HCT116 (cell line): ENCODE measurements around the gene ACADS. TPM values are rescaled to one million over a fixed set of nuclear protein-coding genes. Genes with fewer than 3 reads are reported as not detected.

Experiments used
- ATAC-seq: fragments of 200-7000 bp; cut with Tn5 transposase; 2 replicates; pipeline ENCODE4 v1.9.1; 2020; ENCODE audit warnings: mild to moderate bottlenecking, moderate library complexity
- BruUV-seq: library from RNA; stranded (reverse); fragments of 400-500 nt; replicated peaks from 2 replicates; lab custom pipeline; 2021; lab: Mats Ljungman, UMichigan
- CTCF ChIA-PET: fragments of 300-600 bp; sonication (Branson Sonifier 250); formaldehyde crosslinking; loops from one replicate; lab custom pipeline; 2021; ENCODE audit warnings: antibody characterized with exemption; lab: Charles Lee
- POLR2A ChIA-PET: fragments of 300-600, 350-600 bp; sonication (Branson Sonifier 250); formaldehyde crosslinking; loops from one replicate; lab custom pipeline; 2021; ENCODE audit warnings: antibody characterized with exemption; lab: Charles Lee
- RAD21 ChIA-PET, 2 experiments: fragments of 300-600 bp; sonication (Branson Sonifier 250); formaldehyde crosslinking; loops; one replicate each; lab custom pipeline; 2023; ENCODE audit warnings: low total read pairs in 2 of 2; ENCODE audit not compliant: uncharacterized antibody in 2 of 2, unreplicated experiment in 2 of 2, low non-redundant PET in 1 of 2; lab: Charles Lee
- DNase-seq: peaks from one replicate; pipeline ENCODE4 v3.0.0-alpha.2; 2010; ENCODE audit warnings: low read depth, low spot score
- H2AFZ ChIP-seq: fragments of 200-600 bp; shearing (Covaris generic), sonication (generic); 2 replicates; pipeline ENCODE4 v1.6.1; 2017; ENCODE audit warnings: low read depth, mixed run types, mixed read lengths, antibody characterized with exemption, low read length; ENCODE audit not compliant: poor library complexity, severe bottlenecking
- H3K27ac ChIP-seq: 2 replicates; pipeline ENCODE4 v1.5.1; 2012; ENCODE audit warnings: low read depth, low read length
- H3K27me3 ChIP-seq: fragments of 200-600 bp; sonication (generic); 2 replicates; pipeline ENCODE4 v1.6.1; 2016; ENCODE audit warnings: mixed run types, low read length, mixed read lengths; ENCODE audit not compliant: insufficient read depth
- H3K36me3 ChIP-seq, 2 experiments: fragments of 200-500 bp in 1 of 2; fragments of 200-600 bp in 1 of 2; sonication (Bioruptor generic) in 1 of 2; sonication (generic) in 1 of 2; 2 replicates each; pipeline versions ENCODE4 v1.5.1 to v1.6.1; 2014 to 2016; ENCODE audit warnings: low read length in 2 of 2, inconsistent platforms in 1 of 2, mixed read lengths in 1 of 2, mixed run types in 1 of 2; ENCODE audit not compliant: insufficient read depth in 2 of 2, control insufficient read depth in 1 of 2
- H3K4me1 ChIP-seq, 2 experiments: fragments of 200-600 bp in 1 of 2; sonication (generic) in 1 of 2; 2 replicates each; pipeline versions ENCODE4 v1.5.1 to v1.6.1; 2012 to 2017; ENCODE audit warnings: low read length in 2 of 2, inconsistent platforms in 1 of 2, mild to moderate bottlenecking in 1 of 2, mixed read lengths in 1 of 2, mixed run types in 1 of 2, moderate library complexity in 1 of 2; ENCODE audit not compliant: insufficient read depth in 2 of 2, control insufficient read depth in 1 of 2
- H3K4me2 ChIP-seq: fragments of 200-600 bp; sonication (generic); 2 replicates; pipeline ENCODE4 v1.6.1; 2017; ENCODE audit warnings: mixed run types, low read length, mixed read lengths
- H3K4me3 ChIP-seq, 2 experiments: fragments of 200-600 bp in 1 of 2; sonication (generic) in 1 of 2; replicated peaks in 1 of 2; 2 replicates each; pipeline ENCODE4 v1.5.1; 2011 to 2016; ENCODE audit warnings: low read length in 2 of 2, control low read depth in 1 of 2, low read depth in 1 of 2, mild to moderate bottlenecking in 1 of 2, mixed read lengths in 1 of 2, mixed run types in 1 of 2
- H3K79me2 ChIP-seq: fragments of 200-600 bp; sonication (generic); 2 replicates; pipeline ENCODE4 v1.6.1; 2017; ENCODE audit warnings: mild to moderate bottlenecking, mixed run types, low read length, moderate library complexity, mixed read lengths; ENCODE audit not compliant: insufficient read depth
- H3K9ac ChIP-seq: fragments of 200-600 bp; sonication (generic); 2 replicates; pipeline ENCODE4 v1.6.1; 2016; ENCODE audit warnings: low read length, mixed read lengths
- H3K9me2 ChIP-seq: fragments of 200-600 bp; sonication (generic), shearing (Covaris generic); 2 replicates; pipeline ENCODE4 v1.6.1; 2017; ENCODE audit warnings: mixed run types, mild to moderate bottlenecking, moderate library complexity; ENCODE audit not compliant: insufficient read depth
- H3K9me3 ChIP-seq, 2 experiments: fragments of 200-500 bp in 1 of 2; fragments of 200-600 bp in 1 of 2; sonication (Bioruptor generic) in 1 of 2; sonication (generic) in 1 of 2; 2 replicates each; pipeline ENCODE4 v1.6.1; 2014 to 2017; ENCODE audit warnings: low read length in 2 of 2, mixed read lengths in 2 of 2, inconsistent platforms in 1 of 2, low read depth in 1 of 2, mild to moderate bottlenecking in 1 of 2, mixed run types in 1 of 2, moderate library complexity in 1 of 2; ENCODE audit not compliant: control insufficient read depth in 1 of 2, insufficient read depth in 1 of 2
- H4K20me1 ChIP-seq: fragments of 200-600 bp; sonication (generic), shearing (Covaris generic); 2 replicates; pipeline ENCODE4 v1.6.1; 2017; ENCODE audit warnings: mixed run types, mild to moderate bottlenecking, moderate library complexity; ENCODE audit not compliant: insufficient read depth
- CBX3 ChIP-seq: IDR thresholded peaks from 2 replicates; pipeline ENCODE4 v1.6.1; 2012; ENCODE audit warnings: low read depth
- CEBPB ChIP-seq: IDR thresholded peaks from 2 replicates; pipeline ENCODE4 v1.6.1; 2012; ENCODE audit warnings: low read depth
- EGR1 ChIP-seq: IDR thresholded peaks from 2 replicates; pipeline ENCODE4 v1.6.1; 2012; ENCODE audit warnings: low read depth
- ELF1 ChIP-seq: IDR thresholded peaks from 2 replicates; pipeline ENCODE4 v1.6.1; 2012; ENCODE audit warnings: low read depth, borderline replicate concordance
- EZH2 ChIP-seq: fragments of 200-600 bp; sonication (generic); IDR thresholded peaks from 2 replicates; pipeline ENCODE4 v1.6.1; 2017; ENCODE audit warnings: antibody characterized with exemption, mixed run types
- POLR2A ChIP-seq: IDR thresholded peaks from 2 replicates; pipeline ENCODE4 v1.7.0; 2011; ENCODE audit warnings: borderline replicate concordance; ENCODE audit not compliant: insufficient read depth, insufficient read length; ENCODE audit errors: extremely low read depth
- RAD21 ChIP-seq: IDR thresholded peaks from 2 replicates; pipeline ENCODE4 v1.6.1; 2012; ENCODE audit warnings: low read depth, mild to moderate bottlenecking
- SIN3A ChIP-seq: IDR thresholded peaks from 2 replicates; pipeline ENCODE4 v1.6.1; 2012; ENCODE audit warnings: low read depth
- SRF ChIP-seq: IDR thresholded peaks from 2 replicates; pipeline ENCODE4 v1.6.1; 2012; ENCODE audit warnings: low read depth
- TCF7L2 ChIP-seq: IDR thresholded peaks from 2 replicates; pipeline ENCODE4 v1.7.0; 2011; ENCODE audit warnings: borderline replicate concordance, inconsistent platforms; ENCODE audit not compliant: insufficient read depth, insufficient read length; ENCODE audit errors: extremely low read depth
- ZFX ChIP-seq: fragments of 450-650 bp; IDR thresholded peaks from 2 replicates; pipeline ENCODE4 v1.6.1; 2017
- ZNF274 ChIP-seq: fragments of 200-500 bp; sonication (Bioruptor generic); IDR thresholded peaks from 2 replicates; pipeline ENCODE4 v1.6.1; 2014; ENCODE audit warnings: mild to moderate bottlenecking, low read depth, low read length, inconsistent platforms
- intact Hi-C: fragments of 100-400 bp; cut with micrococcal nuclease; formaldehyde crosslinking; loops from 2 replicates; pipeline ENCODE4 v1.10.0; 2022
- total RNA-seq: library from RNA; stranded (reverse); gene quantifications from one replicate; pipeline ENCODE4 v1.2.1, GENCODE V29; 2021; ENCODE audit not compliant: unreplicated experiment
- TF ChIP-seq, protein P1 (sequence below): IDR thresholded peaks from 2 replicates; pipeline ENCODE4 v1.6.1; 2012
- TF ChIP-seq, protein P2 (sequence below): IDR thresholded peaks from 2 replicates; pipeline ENCODE4 v1.6.1; 2011; ENCODE audit warnings: mild to moderate bottlenecking, low read length, moderate library complexity; ENCODE audit not compliant: insufficient replicate concordance; ENCODE audit errors: extremely low read depth
- TF ChIP-seq, protein P3 (sequence below): IDR thresholded peaks from 2 replicates; pipeline ENCODE4 v1.6.1; 2012; ENCODE audit warnings: low read depth

Gene ACADS
- total RNA-seq, 1 experiment from 2014 or later: 21.4 TPM

DNA sequence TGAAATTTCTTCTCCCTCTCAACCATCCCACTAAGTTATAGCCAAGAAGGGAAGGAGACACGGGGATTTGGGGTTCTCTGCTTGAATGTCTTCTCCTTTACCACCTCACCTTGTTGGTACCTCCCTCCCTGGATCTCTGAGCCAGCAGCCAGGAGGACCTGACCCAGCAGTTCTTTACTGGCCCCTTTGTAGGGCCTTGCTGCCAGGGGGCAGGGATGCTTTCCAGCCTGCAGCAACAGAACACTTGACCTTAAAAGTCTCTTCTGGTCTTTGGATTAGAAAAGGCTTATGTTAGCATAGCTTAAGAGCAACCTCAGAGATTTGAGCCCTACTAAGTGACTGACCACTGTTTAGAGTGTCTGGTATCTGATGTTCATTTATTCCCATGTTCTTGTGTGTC, 28.3 kb upstream of the ACADS start:
- DNase-seq: no peak
- H3K9me3 ChIP-seq: no peaks in the 10 kb centered on the region
- no peaks in the 10 kb centered on the region for H3K4me1 ChIP-seq
- TF ChIP-seq SRF (no peak), ELF1 (no peak), TCF7L2 (no peak), POLR2A (no peak), EZH2 (no peak), CEBPB (no peak), ZFX (no peak), ZNF274 (no peak), EGR1 (no peak), RAD21 (no peak), CBX3 (no peak), SIN3A (no peak)
- TF ChIP-seq, protein P1, sequence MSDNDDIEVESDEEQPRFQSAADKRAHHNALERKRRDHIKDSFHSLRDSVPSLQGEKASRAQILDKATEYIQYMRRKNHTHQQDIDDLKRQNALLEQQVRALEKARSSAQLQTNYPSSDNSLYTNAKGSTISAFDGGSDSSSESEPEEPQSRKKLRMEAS: no peak
- TF ChIP-seq, protein P2, sequence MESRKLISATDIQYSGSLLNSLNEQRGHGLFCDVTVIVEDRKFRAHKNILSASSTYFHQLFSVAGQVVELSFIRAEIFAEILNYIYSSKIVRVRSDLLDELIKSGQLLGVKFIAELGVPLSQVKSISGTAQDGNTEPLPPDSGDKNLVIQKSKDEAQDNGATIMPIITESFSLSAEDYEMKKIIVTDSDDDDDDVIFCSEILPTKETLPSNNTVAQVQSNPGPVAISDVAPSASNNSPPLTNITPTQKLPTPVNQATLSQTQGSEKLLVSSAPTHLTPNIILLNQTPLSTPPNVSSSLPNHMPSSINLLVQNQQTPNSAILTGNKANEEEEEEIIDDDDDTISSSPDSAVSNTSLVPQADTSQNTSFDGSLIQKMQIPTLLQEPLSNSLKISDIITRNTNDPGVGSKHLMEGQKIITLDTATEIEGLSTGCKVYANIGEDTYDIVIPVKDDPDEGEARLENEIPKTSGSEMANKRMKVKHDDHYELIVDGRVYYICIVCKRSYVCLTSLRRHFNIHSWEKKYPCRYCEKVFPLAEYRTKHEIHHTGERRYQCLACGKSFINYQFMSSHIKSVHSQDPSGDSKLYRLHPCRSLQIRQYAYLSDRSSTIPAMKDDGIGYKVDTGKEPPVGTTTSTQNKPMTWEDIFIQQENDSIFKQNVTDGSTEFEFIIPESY: no peak
- TF ChIP-seq, protein P3, sequence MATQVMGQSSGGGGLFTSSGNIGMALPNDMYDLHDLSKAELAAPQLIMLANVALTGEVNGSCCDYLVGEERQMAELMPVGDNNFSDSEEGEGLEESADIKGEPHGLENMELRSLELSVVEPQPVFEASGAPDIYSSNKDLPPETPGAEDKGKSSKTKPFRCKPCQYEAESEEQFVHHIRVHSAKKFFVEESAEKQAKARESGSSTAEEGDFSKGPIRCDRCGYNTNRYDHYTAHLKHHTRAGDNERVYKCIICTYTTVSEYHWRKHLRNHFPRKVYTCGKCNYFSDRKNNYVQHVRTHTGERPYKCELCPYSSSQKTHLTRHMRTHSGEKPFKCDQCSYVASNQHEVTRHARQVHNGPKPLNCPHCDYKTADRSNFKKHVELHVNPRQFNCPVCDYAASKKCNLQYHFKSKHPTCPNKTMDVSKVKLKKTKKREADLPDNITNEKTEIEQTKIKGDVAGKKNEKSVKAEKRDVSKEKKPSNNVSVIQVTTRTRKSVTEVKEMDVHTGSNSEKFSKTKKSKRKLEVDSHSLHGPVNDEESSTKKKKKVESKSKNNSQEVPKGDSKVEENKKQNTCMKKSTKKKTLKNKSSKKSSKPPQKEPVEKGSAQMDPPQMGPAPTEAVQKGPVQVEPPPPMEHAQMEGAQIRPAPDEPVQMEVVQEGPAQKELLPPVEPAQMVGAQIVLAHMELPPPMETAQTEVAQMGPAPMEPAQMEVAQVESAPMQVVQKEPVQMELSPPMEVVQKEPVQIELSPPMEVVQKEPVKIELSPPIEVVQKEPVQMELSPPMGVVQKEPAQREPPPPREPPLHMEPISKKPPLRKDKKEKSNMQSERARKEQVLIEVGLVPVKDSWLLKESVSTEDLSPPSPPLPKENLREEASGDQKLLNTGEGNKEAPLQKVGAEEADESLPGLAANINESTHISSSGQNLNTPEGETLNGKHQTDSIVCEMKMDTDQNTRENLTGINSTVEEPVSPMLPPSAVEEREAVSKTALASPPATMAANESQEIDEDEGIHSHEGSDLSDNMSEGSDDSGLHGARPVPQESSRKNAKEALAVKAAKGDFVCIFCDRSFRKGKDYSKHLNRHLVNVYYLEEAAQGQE: no peak
- TF ChIP-seq, all 23 proteins: peak for 0
- BruUV-seq: no TSS peak
- Histone ChIP-seq H3K9me2 (no peaks in the 10 kb centered on the region), H3K79me2 (peaks cover 21% of the 10 kb centered on the region), H3K4me2 (no peak overlapping the region), H2AFZ (no peak overlapping the region), H3K27me3 (no peaks in the 10 kb centered on the region), H3K36me3 (peaks cover 57 to 84% of the 10 kb centered on the region in 2 experiments), H3K27ac (no peak overlapping the region), H4K20me1 (no peaks in the 10 kb centered on the region), H3K4me3 (no peak overlapping the region), H3K9ac (no peak overlapping the region)
- RAD21 ChIA-PET: no interaction called here
- intact Hi-C loops: no loop called here
- ATAC-seq: no peak
- CTCF ChIA-PET: no interaction called here
- POLR2A ChIA-PET: interaction anchor here (1.2 kb wide), 1 partner anchor 116 kb away, joined by 3 read pairs; the partner anchor contains the start of gene POP5
